NCI-H1930 (cell line): ENCODE results near the gene YBEY.

Experiments used
- DNase-seq, 2 experiments: peaks; one replicate each; lab custom pipeline; 2025; lab: John Stamatoyannopoulos, UW

The YBEY gene

GRCh38 chr21:46264690-46265144, 21.4 kb upstream of the YBEY start:
- no peak for DNase-seq

GRCh38 chr21:46265736-46266525, 20.2 kb upstream of the YBEY start:
- DNase-seq, result no peak

- DNase-seq, result no peak
These were observed 19.2 kb upstream of the YBEY start for GRCh38 chr21:46266946-46267345.

GRCh38 chr21:46268371-46268770, 17.8 kb upstream of the YBEY start:
- DNase-seq, result no peak

- no peak for DNase-seq
These were observed 16.7 kb upstream of the YBEY start for GRCh38 chr21:46269466-46269865.

GRCh38 chr21:46273341-46273740, 12.8 kb upstream of the YBEY start:
- DNase-seq, result no peak

GRCh38 chr21:46274797-46275390, 11.2 kb upstream of the YBEY start:
- no peak for DNase-seq

GRCh38 chr21:46284077-46284644, 2.0 kb upstream of the YBEY start:
- no peak for DNase-seq

GRCh38 chr21:46284733-46285132, 1.4 kb upstream of the YBEY start:
- DNase-seq, result no peak

- no peak for DNase-seq
These were observed 908 bp upstream of the YBEY start, which contains the start of gene MCM3AP for GRCh38 chr21:46285206-46285661. TSS of gene MCM3AP (minus strand) at chr21:46285611. CDS start at chr21:46285286, 325 bp downstream.

GRCh38 chr21:46286648-46287002, 483 bp downstream of the YBEY start:
- no peak for DNase-seq

- DNase-seq, result no peak
These were observed 1.4 kb downstream of the YBEY start for GRCh38 chr21:46287541-46287940.

- DNase-seq, result no peak
These were observed 3.6 kb downstream of the YBEY start for GRCh38 chr21:46289655-46290179.

- no peak for DNase-seq
These were observed 5.4 kb downstream of the YBEY start for GRCh38 chr21:46291561-46291960.

GRCh38 chr21:46294647-46295176, 8.6 kb downstream of the YBEY start:
- no peak for DNase-seq

GRCh38 chr21:46295177-46295770, 9.1 kb downstream of the YBEY start:
- no peak for DNase-seq

GRCh38 chr21:46295996-46296752, 10.0 kb downstream of the YBEY start:
- DNase-seq, result no peak

GRCh38 chr21:46297338-46298271, 11.5 kb downstream of the YBEY start:
- DNase-seq, result no peak

GRCh38 chr21:46299167-46299566, 13.0 kb downstream of the YBEY start:
- no peak for DNase-seq

GRCh38 chr21:46301759-46302158, 15.6 kb downstream of the YBEY start:
- no peak for DNase-seq
